SK-N-SH treated with all-trans-retinoic acid at 6 μM for 48 hours (cell line): ENCODE data around the gene N4BP2L1.

Source experiments
- ATAC-seq: fragments of 200-7000 bp; cut with Tn5 transposase; 3 replicates; pipeline ENCODE4 v1.9.1; 2020; ENCODE audit warnings: mild to moderate bottlenecking, moderate library complexity
- ARNTL ChIP-seq: fragments of 450-650 bp; formaldehyde crosslinking; IDR thresholded peaks from 2 replicates; pipeline ENCODE4 v1.5.0; 2020; ENCODE audit warnings: low read depth, mild to moderate bottlenecking, moderate library complexity, borderline replicate concordance
- BACH2 ChIP-seq: fragments of 250-450 bp; sonication (Bioruptor Pico); IDR thresholded peaks from 2 replicates; pipeline ENCODE4 v1.9.0; 2021; ENCODE audit warnings: mild to moderate bottlenecking, borderline replicate concordance
- CSDC2 ChIP-seq: fragments of 250-450 bp; sonication (Bioruptor Pico); IDR thresholded peaks from 2 replicates; pipeline ENCODE4 v1.5.0; 2020; ENCODE audit warnings: mild to moderate bottlenecking, moderate library complexity
- ESRRG ChIP-seq: fragments of 250-450 bp; sonication (Bioruptor Pico); IDR thresholded peaks from 2 replicates; pipeline ENCODE4 v1.6.1; 2021; ENCODE audit warnings: mild to moderate bottlenecking
- GLIS3 ChIP-seq: fragments of 250-450 bp; sonication (Bioruptor Pico); IDR thresholded peaks from 2 replicates; pipeline ENCODE4 v1.5.0; 2020; ENCODE audit warnings: mild to moderate bottlenecking, moderate library complexity
- ISL1 ChIP-seq: fragments of 250-450 bp; sonication (Bioruptor Pico); IDR thresholded peaks from 2 replicates; pipeline ENCODE4 v2.1.2; 2022; ENCODE audit warnings: mild to moderate bottlenecking, moderate library complexity
- OSR1 ChIP-seq: fragments of 250-450 bp; sonication (Bioruptor Pico); IDR thresholded peaks from 2 replicates; pipeline ENCODE4 v1.8.0; 2022; ENCODE audit warnings: moderate library complexity, mild to moderate bottlenecking, inconsistent platforms
- PPARA ChIP-seq: fragments of 250-450 bp; sonication (Bioruptor Pico); IDR thresholded peaks from 2 replicates; pipeline ENCODE4 v1.5.0; 2020; ENCODE audit warnings: mild to moderate bottlenecking, borderline replicate concordance
- SNAI2 ChIP-seq: fragments of 250-450 bp; sonication (Bioruptor Pico); IDR thresholded peaks from 2 replicates; pipeline ENCODE4 v1.5.0; 2020; ENCODE audit warnings: mild to moderate bottlenecking, moderate library complexity
- TOX ChIP-seq: fragments of 250-450 bp; sonication (Bioruptor Pico); IDR thresholded peaks from 2 replicates; pipeline ENCODE4 v1.8.0; 2021; ENCODE audit warnings: mild to moderate bottlenecking, moderate library complexity, borderline replicate concordance
- ZC3H10 ChIP-seq: fragments of 250-450 bp; sonication (Bioruptor Pico); IDR thresholded peaks from 2 replicates; pipeline ENCODE4 v1.5.1; 2021; ENCODE audit warnings: mild to moderate bottlenecking, moderate library complexity
- ZFP30 ChIP-seq: fragments of 450-650 bp; formaldehyde crosslinking; IDR thresholded peaks from 2 replicates; pipeline ENCODE4 v1.5.0; 2022; ENCODE audit warnings: mild to moderate bottlenecking, moderate library complexity
- ZNF565 ChIP-seq: fragments of 450-650 bp; formaldehyde crosslinking; conservative IDR thresholded peaks from 2 replicates; pipeline ENCODE4 v1.5.0; 2020; ENCODE audit warnings: low read depth, mild to moderate bottlenecking, moderate library complexity
- ZNF70 ChIP-seq: fragments of 450-650 bp; formaldehyde crosslinking; IDR thresholded peaks from 2 replicates; pipeline ENCODE4 v1.5.0; 2020; ENCODE audit warnings: mild to moderate bottlenecking, moderate library complexity
- ZNF8 ChIP-seq: fragments of 450-650 bp; formaldehyde crosslinking; IDR thresholded peaks from 2 replicates; pipeline ENCODE4 v1.5.0; 2020; ENCODE audit warnings: mild to moderate bottlenecking, moderate library complexity
- TF ChIP-seq, protein P1 (sequence below): fragments of 250-450 bp; sonication (Bioruptor Pico); IDR thresholded peaks from 2 replicates; pipeline ENCODE4 v1.8.0; 2021; ENCODE audit warnings: low read depth, mild to moderate bottlenecking, moderate library complexity, borderline replicate concordance
- TF ChIP-seq, protein P2 (sequence below): fragments of 250-450 bp; sonication (Bioruptor Pico); IDR thresholded peaks from 2 replicates; pipeline ENCODE4 v1.8.0; 2020; ENCODE audit warnings: mild to moderate bottlenecking, moderate library complexity, borderline replicate concordance
- TF ChIP-seq, protein P3 (sequence below): fragments of 250-450 bp; sonication (Bioruptor Pico); IDR thresholded peaks from 2 replicates; pipeline ENCODE4 v1.5.1; 2021; ENCODE audit warnings: mild to moderate bottlenecking, moderate library complexity
- TF ChIP-seq, protein P4 (sequence below): fragments of 250-450 bp; sonication (Bioruptor Pico); IDR thresholded peaks from 2 replicates; pipeline ENCODE4 v1.5.0; 2020; ENCODE audit warnings: mild to moderate bottlenecking, moderate library complexity

Gene N4BP2L1

DNA sequence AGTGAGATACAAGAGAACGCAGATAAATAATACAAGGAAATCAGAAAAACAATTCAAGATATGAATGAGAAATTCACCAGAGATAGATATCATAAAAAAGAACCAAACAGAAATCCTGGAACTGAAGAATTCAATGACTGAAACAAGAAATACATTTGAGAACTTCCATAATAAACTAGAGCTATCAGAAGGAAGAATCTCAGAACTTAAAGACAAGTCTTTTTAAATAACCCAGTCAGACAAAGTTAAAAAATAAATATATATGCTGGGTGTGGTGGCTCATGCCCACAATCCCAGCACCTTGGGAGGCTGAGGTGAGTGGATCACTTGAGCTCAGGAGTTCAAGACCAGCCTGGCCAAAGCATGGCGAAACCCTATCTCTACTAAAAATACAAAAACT is 28.7 kb upstream of the N4BP2L1 start:
- ATAC-seq, result no peak
- TF ChIP-seq ZNF70 (no peak), TOX (CRISPR knock-in tag) (no peak), PPARA (no peak), ESRRG (CRISPR knock-in tag) (no peak), ARNTL (CRISPR knock-in tag) (no peak), SNAI2 (CRISPR knock-in tag) (no peak), BACH2 (CRISPR knock-in tag) (no peak), ZNF565 (CRISPR knock-in tag) (no peak), OSR1 (CRISPR knock-in tag) (no peak), ZC3H10 (no peak), ZNF8 (CRISPR knock-in tag) (no peak), ZFP30 (CRISPR knock-in tag) (no peak)
- TF ChIP-seq, protein P1, sequence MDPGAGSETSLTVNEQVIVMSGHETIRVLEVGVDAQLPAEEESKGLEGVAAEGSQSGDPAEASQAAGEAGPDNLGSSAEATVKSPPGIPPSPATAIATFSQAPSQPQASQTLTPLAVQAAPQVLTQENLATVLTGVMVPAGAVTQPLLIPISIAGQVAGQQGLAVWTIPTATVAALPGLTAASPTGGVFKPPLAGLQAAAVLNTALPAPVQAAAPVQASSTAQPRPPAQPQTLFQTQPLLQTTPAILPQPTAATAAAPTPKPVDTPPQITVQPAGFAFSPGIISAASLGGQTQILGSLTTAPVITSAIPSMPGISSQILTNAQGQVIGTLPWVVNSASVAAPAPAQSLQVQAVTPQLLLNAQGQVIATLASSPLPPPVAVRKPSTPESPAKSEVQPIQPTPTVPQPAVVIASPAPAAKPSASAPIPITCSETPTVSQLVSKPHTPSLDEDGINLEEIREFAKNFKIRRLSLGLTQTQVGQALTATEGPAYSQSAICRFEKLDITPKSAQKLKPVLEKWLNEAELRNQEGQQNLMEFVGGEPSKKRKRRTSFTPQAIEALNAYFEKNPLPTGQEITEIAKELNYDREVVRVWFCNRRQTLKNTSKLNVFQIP (CRISPR knock-in tag), result no peak
- TF ChIP-seq, protein P2, sequence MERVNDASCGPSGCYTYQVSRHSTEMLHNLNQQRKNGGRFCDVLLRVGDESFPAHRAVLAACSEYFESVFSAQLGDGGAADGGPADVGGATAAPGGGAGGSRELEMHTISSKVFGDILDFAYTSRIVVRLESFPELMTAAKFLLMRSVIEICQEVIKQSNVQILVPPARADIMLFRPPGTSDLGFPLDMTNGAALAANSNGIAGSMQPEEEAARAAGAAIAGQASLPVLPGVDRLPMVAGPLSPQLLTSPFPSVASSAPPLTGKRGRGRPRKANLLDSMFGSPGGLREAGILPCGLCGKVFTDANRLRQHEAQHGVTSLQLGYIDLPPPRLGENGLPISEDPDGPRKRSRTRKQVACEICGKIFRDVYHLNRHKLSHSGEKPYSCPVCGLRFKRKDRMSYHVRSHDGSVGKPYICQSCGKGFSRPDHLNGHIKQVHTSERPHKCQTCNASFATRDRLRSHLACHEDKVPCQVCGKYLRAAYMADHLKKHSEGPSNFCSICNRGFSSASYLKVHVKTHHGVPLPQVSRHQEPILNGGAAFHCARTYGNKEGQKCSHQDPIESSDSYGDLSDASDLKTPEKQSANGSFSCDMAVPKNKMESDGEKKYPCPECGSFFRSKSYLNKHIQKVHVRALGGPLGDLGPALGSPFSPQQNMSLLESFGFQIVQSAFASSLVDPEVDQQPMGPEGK (CRISPR knock-in tag), result no peak
- TF ChIP-seq, protein P3, sequence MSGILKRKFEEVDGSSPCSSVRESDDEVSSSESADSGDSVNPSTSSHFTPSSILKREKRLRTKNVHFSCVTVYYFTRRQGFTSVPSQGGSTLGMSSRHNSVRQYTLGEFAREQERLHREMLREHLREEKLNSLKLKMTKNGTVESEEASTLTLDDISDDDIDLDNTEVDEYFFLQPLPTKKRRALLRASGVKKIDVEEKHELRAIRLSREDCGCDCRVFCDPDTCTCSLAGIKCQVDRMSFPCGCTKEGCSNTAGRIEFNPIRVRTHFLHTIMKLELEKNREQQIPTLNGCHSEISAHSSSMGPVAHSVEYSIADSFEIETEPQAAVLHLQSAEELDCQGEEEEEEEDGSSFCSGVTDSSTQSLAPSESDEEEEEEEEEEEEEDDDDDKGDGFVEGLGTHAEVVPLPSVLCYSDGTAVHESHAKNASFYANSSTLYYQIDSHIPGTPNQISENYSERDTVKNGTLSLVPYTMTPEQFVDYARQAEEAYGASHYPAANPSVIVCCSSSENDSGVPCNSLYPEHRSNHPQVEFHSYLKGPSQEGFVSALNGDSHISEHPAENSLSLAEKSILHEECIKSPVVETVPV (CRISPR knock-in tag), result no peak

DNA sequence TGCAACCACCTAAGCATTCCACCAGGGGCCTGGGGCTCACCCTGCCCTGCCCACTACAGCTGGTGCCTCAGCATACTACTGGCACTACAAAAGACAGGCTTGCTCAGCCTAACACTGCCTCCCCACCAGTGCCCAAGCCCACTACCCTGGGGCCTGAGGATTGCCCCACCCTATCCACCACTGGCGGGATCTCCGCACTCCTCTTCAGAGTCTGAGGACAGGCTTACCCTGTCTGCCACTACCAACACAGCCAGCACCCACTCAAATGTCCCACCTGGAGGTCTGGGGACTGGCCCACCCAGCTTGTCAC is 27.6 kb upstream of the N4BP2L1 start:
- TF ChIP-seq, protein P4, sequence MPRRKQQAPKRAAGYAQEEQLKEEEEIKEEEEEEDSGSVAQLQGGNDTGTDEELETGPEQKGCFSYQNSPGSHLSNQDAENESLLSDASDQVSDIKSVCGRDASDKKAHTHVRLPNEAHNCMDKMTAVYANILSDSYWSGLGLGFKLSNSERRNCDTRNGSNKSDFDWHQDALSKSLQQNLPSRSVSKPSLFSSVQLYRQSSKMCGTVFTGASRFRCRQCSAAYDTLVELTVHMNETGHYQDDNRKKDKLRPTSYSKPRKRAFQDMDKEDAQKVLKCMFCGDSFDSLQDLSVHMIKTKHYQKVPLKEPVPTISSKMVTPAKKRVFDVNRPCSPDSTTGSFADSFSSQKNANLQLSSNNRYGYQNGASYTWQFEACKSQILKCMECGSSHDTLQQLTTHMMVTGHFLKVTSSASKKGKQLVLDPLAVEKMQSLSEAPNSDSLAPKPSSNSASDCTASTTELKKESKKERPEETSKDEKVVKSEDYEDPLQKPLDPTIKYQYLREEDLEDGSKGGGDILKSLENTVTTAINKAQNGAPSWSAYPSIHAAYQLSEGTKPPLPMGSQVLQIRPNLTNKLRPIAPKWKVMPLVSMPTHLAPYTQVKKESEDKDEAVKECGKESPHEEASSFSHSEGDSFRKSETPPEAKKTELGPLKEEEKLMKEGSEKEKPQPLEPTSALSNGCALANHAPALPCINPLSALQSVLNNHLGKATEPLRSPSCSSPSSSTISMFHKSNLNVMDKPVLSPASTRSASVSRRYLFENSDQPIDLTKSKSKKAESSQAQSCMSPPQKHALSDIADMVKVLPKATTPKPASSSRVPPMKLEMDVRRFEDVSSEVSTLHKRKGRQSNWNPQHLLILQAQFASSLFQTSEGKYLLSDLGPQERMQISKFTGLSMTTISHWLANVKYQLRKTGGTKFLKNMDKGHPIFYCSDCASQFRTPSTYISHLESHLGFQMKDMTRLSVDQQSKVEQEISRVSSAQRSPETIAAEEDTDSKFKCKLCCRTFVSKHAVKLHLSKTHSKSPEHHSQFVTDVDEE, result no peak
- TF ChIP-seq ZC3H10 (no peak), ARNTL (CRISPR knock-in tag) (no peak), ZFP30 (CRISPR knock-in tag) (no peak), CSDC2 (CRISPR knock-in tag) (no peak), TOX (CRISPR knock-in tag) (no peak), GLIS3 (CRISPR knock-in tag) (no peak)
- TF ChIP-seq, protein P3 (CRISPR knock-in tag), result no peak
- TF ChIP-seq, protein P1 (CRISPR knock-in tag), result no peak
- no peak for ATAC-seq

DNA sequence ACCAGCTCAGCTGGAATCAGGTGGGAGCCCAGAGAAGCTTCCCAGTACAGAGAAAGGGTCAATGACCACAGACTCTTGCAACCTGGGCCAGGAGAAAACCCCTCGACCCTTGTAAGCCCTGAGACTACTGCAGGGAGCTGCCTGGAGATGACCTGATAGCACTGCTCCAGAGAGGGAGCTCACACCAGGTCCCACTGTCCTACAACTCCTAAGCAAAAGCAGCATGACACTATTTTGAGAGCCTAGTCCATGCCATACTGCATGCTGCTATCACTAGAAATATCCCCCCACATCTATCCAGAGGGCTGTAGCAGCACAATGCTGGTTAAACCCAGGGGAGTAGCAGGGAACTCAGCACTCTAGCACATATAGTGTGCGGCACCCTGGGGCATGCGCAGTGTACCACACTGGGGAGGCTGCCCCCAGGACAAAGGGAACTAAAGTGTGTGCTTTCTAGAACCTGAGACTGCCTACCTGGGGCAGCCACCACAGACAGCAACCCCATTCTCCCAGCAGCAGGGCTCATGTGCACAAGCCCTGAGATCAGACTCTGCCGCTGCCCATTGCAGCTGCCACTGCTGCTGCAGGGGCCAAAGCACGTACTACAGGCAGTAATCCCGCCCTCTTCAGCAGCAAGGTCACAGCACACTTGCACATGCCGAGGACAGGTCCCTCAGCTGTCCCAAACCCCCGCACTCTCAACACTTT is 27.1 kb upstream of the N4BP2L1 start:
- ATAC-seq, result no peak
- TF ChIP-seq, protein P3 (CRISPR knock-in tag), result no peak
- TF ChIP-seq ZFP30 (CRISPR knock-in tag) (no peak), SNAI2 (CRISPR knock-in tag) (no peak), ISL1 (no peak), ZNF8 (CRISPR knock-in tag) (no peak), OSR1 (CRISPR knock-in tag) (no peak), ARNTL (CRISPR knock-in tag) (no peak)
- TF ChIP-seq, all 23 proteins: peak for 0
